ENCODE data around the gene ADAMTS19. TPM values are rescaled to one million over a fixed set of nuclear protein-coding genes. Genes with fewer than 3 reads are reported as not detected.
"Not testable (repeated sequence)": the region's sequence is repeated elsewhere in the genome, so short reads cannot be mapped to it uniquely, and the experiment has no call there.

The ADAMTS19 gene
- total RNA-seq, 1 experiment from 2014 or later: 2.5 TPM

DNA sequence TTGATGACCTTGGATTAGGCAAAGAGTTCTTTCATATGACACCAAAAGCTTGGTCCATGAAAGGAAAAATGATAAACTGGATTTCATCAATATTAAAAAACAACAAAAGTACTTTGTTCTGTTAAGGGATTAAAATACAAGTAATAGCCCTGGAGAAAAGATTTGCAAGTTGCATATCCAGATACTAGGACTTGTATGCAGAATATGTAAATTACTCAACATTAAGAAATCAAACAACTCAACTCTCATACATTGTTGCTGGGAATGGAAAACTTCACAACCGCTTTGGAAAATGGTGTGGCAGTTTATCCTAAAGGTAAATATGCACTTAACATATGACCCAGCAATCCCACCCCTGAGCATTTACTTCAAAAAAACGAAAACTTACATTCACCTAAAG lies 112.0 kb downstream of the ADAMTS19 start:
- DNase-seq: no peak

DNA sequence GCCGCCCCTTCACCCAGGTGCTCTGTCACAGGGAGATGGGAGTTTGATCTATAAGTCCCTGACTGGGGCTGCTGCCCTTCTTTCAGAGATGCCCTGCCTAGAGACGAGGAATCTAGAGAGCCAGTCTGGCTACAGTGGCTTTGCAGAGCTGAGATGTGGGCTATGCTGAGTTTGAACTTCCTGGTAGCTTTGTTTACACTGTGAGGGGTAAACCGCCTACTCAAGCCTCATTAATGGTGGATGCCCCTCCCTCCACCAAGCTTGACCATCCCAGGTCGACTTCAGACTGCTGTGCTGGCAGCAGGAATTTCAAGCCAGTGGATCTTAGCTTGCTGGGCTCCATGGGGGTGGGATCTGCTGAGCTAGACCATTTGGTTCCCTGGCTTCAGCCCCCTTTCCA lies 124.4 kb downstream of the ADAMTS19 start:
- H3K4me1 ChIP-seq (ENCODE audit: low read length); H3K4me2 ChIP-seq (ENCODE audit: low read depth, low read length, poor library complexity, severe bottlenecking); H3K27me3 ChIP-seq (ENCODE audit: low read length); H3K9me3 ChIP-seq (ENCODE audit: low read length); H3K9ac ChIP-seq (ENCODE audit: low read length); H2AFZ ChIP-seq (ENCODE audit: low read length); H4K20me1 ChIP-seq (ENCODE audit: insufficient read depth, low read depth, low read length); H3K4me3 ChIP-seq (ENCODE audit: low read length); H3K9me2 ChIP-seq (replicated peaks; ENCODE audit: insufficient read depth, low read length); H3K27ac ChIP-seq (ENCODE audit: low read length); DNase-seq; H3K79me2 ChIP-seq (ENCODE audit: low read length); H3K36me3 ChIP-seq (ENCODE audit: insufficient read depth, low read length): not testable (repeated sequence)

More for the DNA sequence above, 112.0 kb downstream of the ADAMTS19 start:
- Histone ChIP-seq H3K79me2 (ENCODE audit: low read length) (no peaks in the 10 kb centered on the region), H3K4me3 (ENCODE audit: low read length) (no peak overlapping the region), H4K20me1 (ENCODE audit: insufficient read depth, low read depth, low read length) (no peaks in the 10 kb centered on the region), H3K36me3 (ENCODE audit: insufficient read depth, low read length) (no peaks in the 10 kb centered on the region), H3K27ac (ENCODE audit: low read length) (no peak overlapping the region), H3K9ac (ENCODE audit: low read length) (no peak overlapping the region), H3K9me2 (replicated peaks; ENCODE audit: insufficient read depth, low read length) (no peaks in the 10 kb centered on the region), H3K27me3 (ENCODE audit: low read length) (no peaks in the 10 kb centered on the region), H3K9me3 (ENCODE audit: low read length) (no peaks in the 10 kb centered on the region), H2AFZ (ENCODE audit: low read length) (no peak overlapping the region), H3K4me2 (ENCODE audit: low read depth, low read length, poor library complexity, severe bottlenecking) (no peak overlapping the region), H3K4me1 (ENCODE audit: low read length) (no peaks in the 10 kb centered on the region)

DNA sequence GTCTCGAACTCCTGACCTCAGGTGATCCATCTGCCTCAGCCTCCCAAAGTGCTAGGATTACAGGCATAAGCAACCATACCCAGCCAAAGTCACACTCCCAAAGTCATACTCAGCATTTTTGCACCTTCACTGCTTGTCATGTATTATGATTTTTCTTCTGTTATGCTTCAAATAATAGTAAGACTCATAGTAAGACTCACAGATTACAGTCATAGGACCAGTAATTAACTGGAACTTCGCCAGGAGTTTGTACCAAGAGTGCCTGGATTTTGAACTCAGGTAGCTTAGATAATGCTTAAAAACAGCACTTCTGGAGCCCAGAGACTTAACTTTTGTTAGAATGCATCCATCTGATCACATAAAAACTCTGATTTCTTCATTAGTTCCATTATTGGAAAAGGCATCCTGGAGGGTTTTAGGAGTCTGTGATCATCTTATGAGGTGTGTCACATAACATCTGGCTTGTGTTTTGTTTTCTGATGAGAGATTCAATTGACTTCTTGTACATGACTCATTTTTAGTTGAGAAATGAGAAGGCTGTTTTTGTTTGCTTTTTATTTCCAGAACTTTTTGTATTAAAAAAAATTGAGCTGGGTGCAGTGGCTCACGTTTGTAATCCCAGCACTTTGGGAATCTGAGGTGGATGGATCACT lies 131.5 kb downstream of the ADAMTS19 start:
- H3K9me3 ChIP-seq (ENCODE audit: low read length): no peaks in the 10 kb centered on the region
- no peaks in the 10 kb centered on the region for H3K79me2 ChIP-seq (ENCODE audit: low read length)
- no peaks in the 10 kb centered on the region for H3K27me3 ChIP-seq (ENCODE audit: low read length)
- no peaks in the 10 kb centered on the region for H3K4me1 ChIP-seq (ENCODE audit: low read length)
- no peak overlapping the region for H3K4me3 ChIP-seq (ENCODE audit: low read length)
- H2AFZ ChIP-seq (ENCODE audit: low read length): no peak overlapping the region
- H4K20me1 ChIP-seq (ENCODE audit: insufficient read depth, low read depth, low read length): no peaks in the 10 kb centered on the region
- no peaks in the 10 kb centered on the region for H3K36me3 ChIP-seq (ENCODE audit: insufficient read depth, low read length)
- no peak for DNase-seq
- H3K4me2 ChIP-seq (ENCODE audit: low read depth, low read length, poor library complexity, severe bottlenecking): no peak overlapping the region
- H3K9me2 ChIP-seq (replicated peaks; ENCODE audit: insufficient read depth, low read length): no peaks in the 10 kb centered on the region
- H3K27ac ChIP-seq (ENCODE audit: low read length): no peak overlapping the region
- no peak overlapping the region for H3K9ac ChIP-seq (ENCODE audit: low read length)

DNA sequence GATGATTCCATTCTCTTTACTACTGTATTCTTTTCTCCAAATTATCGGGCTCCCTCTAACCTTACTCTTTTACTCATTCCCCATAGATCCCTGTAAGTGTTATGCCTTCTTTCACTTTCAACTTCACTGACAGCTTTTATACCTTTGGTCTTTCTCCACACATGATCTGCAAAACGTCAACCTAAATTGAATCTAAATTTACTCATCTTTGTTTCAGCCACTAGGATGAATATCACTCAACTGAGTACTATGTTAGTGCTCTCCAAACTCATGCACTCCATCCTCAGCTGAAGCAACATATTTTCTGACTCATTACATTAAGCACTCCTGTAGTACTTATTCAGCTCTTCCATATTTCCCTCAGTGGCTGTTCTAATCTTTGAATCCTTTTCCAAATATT lies 133.4 kb downstream of the ADAMTS19 start:
- Histone ChIP-seq H2AFZ (ENCODE audit: low read length) (no peak overlapping the region), H3K4me2 (ENCODE audit: low read depth, low read length, poor library complexity, severe bottlenecking) (no peak overlapping the region), H3K27me3 (ENCODE audit: low read length) (no peaks in the 10 kb centered on the region), H4K20me1 (ENCODE audit: insufficient read depth, low read depth, low read length) (no peaks in the 10 kb centered on the region), H3K27ac (ENCODE audit: low read length) (no peak overlapping the region), H3K79me2 (ENCODE audit: low read length) (no peaks in the 10 kb centered on the region), H3K4me3 (ENCODE audit: low read length) (no peak overlapping the region), H3K36me3 (ENCODE audit: insufficient read depth, low read length) (no peaks in the 10 kb centered on the region), H3K9me3 (ENCODE audit: low read length) (no peaks in the 10 kb centered on the region), H3K9me2 (replicated peaks; ENCODE audit: insufficient read depth, low read length) (no peaks in the 10 kb centered on the region), H3K9ac (ENCODE audit: low read length) (no peak overlapping the region), H3K4me1 (ENCODE audit: low read length) (no peaks in the 10 kb centered on the region)
- DNase-seq: no peak

- Histone ChIP-seq H3K27ac (ENCODE audit: low read length) (no peak overlapping the region), H3K9me2 (replicated peaks; ENCODE audit: insufficient read depth, low read length) (no peaks in the 10 kb centered on the region), H3K79me2 (ENCODE audit: low read length) (no peaks in the 10 kb centered on the region), H3K4me2 (ENCODE audit: low read depth, low read length, poor library complexity, severe bottlenecking) (no peak overlapping the region), H3K27me3 (ENCODE audit: low read length) (no peaks in the 10 kb centered on the region), H4K20me1 (ENCODE audit: insufficient read depth, low read depth, low read length) (no peaks in the 10 kb centered on the region), H3K36me3 (ENCODE audit: insufficient read depth, low read length) (no peaks in the 10 kb centered on the region), H3K9me3 (ENCODE audit: low read length) (no peaks in the 10 kb centered on the region), H3K4me3 (ENCODE audit: low read length) (no peak overlapping the region), H3K9ac (ENCODE audit: low read length) (no peak overlapping the region), H2AFZ (ENCODE audit: low read length) (no peak overlapping the region), H3K4me1 (ENCODE audit: low read length) (no peaks in the 10 kb centered on the region)
- DNase-seq: no peak
Observed at GRCh38 chr5:129601576-129601975, 141.5 kb downstream of the ADAMTS19 start.

DNA sequence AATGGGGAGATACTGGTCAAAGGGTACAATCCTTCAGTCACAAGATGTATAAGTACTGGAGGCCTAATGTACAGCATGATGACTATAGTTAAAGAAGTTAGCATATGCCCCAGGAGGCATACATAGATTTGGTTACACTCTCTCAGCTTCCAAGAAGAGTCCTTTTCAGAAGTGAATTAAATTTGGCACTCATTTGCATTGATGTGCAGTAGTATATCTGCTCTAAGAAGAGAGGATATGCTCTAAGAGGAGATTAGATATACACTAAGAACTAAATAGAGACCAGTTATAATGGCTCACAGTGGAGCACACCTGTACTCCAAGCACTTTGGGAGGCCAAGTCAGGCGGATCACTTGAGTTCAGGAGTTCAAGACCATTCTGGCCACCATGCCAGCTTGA lies 148.3 kb downstream of the ADAMTS19 start:
- Histone ChIP-seq H3K79me2 (ENCODE audit: low read length) (no peaks in the 10 kb centered on the region), H4K20me1 (ENCODE audit: insufficient read depth, low read depth, low read length) (no peaks in the 10 kb centered on the region), H3K9ac (ENCODE audit: low read length) (no peak overlapping the region), H3K27me3 (ENCODE audit: low read length) (no peaks in the 10 kb centered on the region), H3K9me2 (replicated peaks; ENCODE audit: insufficient read depth, low read length) (no peaks in the 10 kb centered on the region), H3K4me2 (ENCODE audit: low read depth, low read length, poor library complexity, severe bottlenecking) (no peak overlapping the region), H3K36me3 (ENCODE audit: insufficient read depth, low read length) (no peaks in the 10 kb centered on the region), H3K9me3 (ENCODE audit: low read length) (no peaks in the 10 kb centered on the region), H2AFZ (ENCODE audit: low read length) (no peak overlapping the region), H3K27ac (ENCODE audit: low read length) (no peak overlapping the region), H3K4me3 (ENCODE audit: low read length) (no peak overlapping the region), H3K4me1 (ENCODE audit: low read length) (peaks cover 6% of the 10 kb centered on the region)
- DNase-seq: peak; percentile 43

- no peak overlapping the region for H3K4me3 ChIP-seq (ENCODE audit: low read length)
- DNase-seq: no peak
- no peaks in the 10 kb centered on the region for H3K9me2 ChIP-seq (replicated peaks; ENCODE audit: insufficient read depth, low read length)
- H3K9ac ChIP-seq (ENCODE audit: low read length): no peak overlapping the region
- no peak overlapping the region for H2AFZ ChIP-seq (ENCODE audit: low read length)
- H3K9me3 ChIP-seq (ENCODE audit: low read length): no peaks in the 10 kb centered on the region
- peaks cover 6% of the 10 kb centered on the region for H3K4me1 ChIP-seq (ENCODE audit: low read length)
- no peaks in the 10 kb centered on the region for H3K79me2 ChIP-seq (ENCODE audit: low read length)
- H3K36me3 ChIP-seq (ENCODE audit: insufficient read depth, low read length): no peaks in the 10 kb centered on the region
- no peaks in the 10 kb centered on the region for H3K27me3 ChIP-seq (ENCODE audit: low read length)
- H3K4me2 ChIP-seq (ENCODE audit: low read depth, low read length, poor library complexity, severe bottlenecking): no peak overlapping the region
- no peak overlapping the region for H3K27ac ChIP-seq (ENCODE audit: low read length)
- no peaks in the 10 kb centered on the region for H4K20me1 ChIP-seq (ENCODE audit: insufficient read depth, low read depth, low read length)
Observed at GRCh38 chr5:129609710-129610109, 149.6 kb downstream of the ADAMTS19 start.

DNA sequence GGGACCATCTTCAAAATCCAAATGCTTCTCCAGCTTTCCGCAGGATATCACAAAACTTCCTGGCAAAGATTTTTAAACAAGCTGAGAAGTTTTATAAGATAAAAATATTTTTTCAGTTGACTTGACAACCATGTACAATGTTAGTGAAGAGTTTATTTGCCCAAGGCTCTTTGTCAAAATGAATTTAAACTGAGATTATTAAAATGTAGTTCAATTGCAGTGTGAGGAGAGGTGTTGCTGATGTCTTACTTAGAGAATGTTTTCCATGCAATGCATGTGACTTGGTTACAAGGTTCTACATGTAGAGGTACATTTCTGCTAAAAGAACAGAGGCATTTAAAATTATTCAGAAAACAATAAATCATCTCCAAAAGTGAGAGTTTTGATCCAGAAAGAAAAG lies 156.4 kb downstream of the ADAMTS19 start:
- Histone ChIP-seq H3K27me3 (ENCODE audit: low read length) (no peaks in the 10 kb centered on the region), H3K79me2 (ENCODE audit: low read length) (no peaks in the 10 kb centered on the region), H3K9ac (ENCODE audit: low read length) (no peak overlapping the region), H4K20me1 (ENCODE audit: insufficient read depth, low read depth, low read length) (no peaks in the 10 kb centered on the region), H3K9me3 (ENCODE audit: low read length) (no peaks in the 10 kb centered on the region), H3K4me1 (ENCODE audit: low read length) (no peaks in the 10 kb centered on the region), H3K4me2 (ENCODE audit: low read depth, low read length, poor library complexity, severe bottlenecking) (no peak overlapping the region), H3K9me2 (replicated peaks; ENCODE audit: insufficient read depth, low read length) (no peaks in the 10 kb centered on the region), H3K27ac (ENCODE audit: low read length) (no peak overlapping the region), H2AFZ (ENCODE audit: low read length) (no peak overlapping the region), H3K4me3 (ENCODE audit: low read length) (no peak overlapping the region), H3K36me3 (ENCODE audit: insufficient read depth, low read length) (no peaks in the 10 kb centered on the region)
- DNase-seq: no peak

- no peak overlapping the region for H2AFZ ChIP-seq (ENCODE audit: low read length)
- H3K4me2 ChIP-seq (ENCODE audit: low read depth, low read length, poor library complexity, severe bottlenecking): no peak overlapping the region
- no peak overlapping the region for H3K4me3 ChIP-seq (ENCODE audit: low read length)
- H3K27ac ChIP-seq (ENCODE audit: low read length): no peak overlapping the region
- no peaks in the 10 kb centered on the region for H3K79me2 ChIP-seq (ENCODE audit: low read length)
- no peaks in the 10 kb centered on the region for H3K36me3 ChIP-seq (ENCODE audit: insufficient read depth, low read length)
- no peak overlapping the region for H3K9ac ChIP-seq (ENCODE audit: low read length)
- H3K9me2 ChIP-seq (replicated peaks; ENCODE audit: insufficient read depth, low read length): no peaks in the 10 kb centered on the region
- DNase-seq: no peak
- H3K9me3 ChIP-seq (ENCODE audit: low read length): no peaks in the 10 kb centered on the region
- no peaks in the 10 kb centered on the region for H4K20me1 ChIP-seq (ENCODE audit: insufficient read depth, low read depth, low read length)
- no peaks in the 10 kb centered on the region for H3K4me1 ChIP-seq (ENCODE audit: low read length)
- no peaks in the 10 kb centered on the region for H3K27me3 ChIP-seq (ENCODE audit: low read length)
Observed at GRCh38 chr5:129617206-129617605, 157.1 kb downstream of the ADAMTS19 start.

All from Karpas-422 (cell line).